Stimulated activated CD4-positive, alpha-beta T cell treated with anti-CD3 and anti-CD28 coated beads, Interleukin-2, amount 100 ng/mL, for 4 hours (primary cell): ENCODE data around the gene SHROOM3.
"Not testable (repeated sequence)": the region's sequence is repeated elsewhere in the genome, so short reads cannot be mapped to it uniquely, and the experiment has no call there.

ENCODE experiments used
- DNase-seq: peaks from one replicate; pipeline ENCODE4 v3.0.0-alpha.2; 2020; ENCODE audit warnings: low read depth

SHROOM3 gene

DNA sequence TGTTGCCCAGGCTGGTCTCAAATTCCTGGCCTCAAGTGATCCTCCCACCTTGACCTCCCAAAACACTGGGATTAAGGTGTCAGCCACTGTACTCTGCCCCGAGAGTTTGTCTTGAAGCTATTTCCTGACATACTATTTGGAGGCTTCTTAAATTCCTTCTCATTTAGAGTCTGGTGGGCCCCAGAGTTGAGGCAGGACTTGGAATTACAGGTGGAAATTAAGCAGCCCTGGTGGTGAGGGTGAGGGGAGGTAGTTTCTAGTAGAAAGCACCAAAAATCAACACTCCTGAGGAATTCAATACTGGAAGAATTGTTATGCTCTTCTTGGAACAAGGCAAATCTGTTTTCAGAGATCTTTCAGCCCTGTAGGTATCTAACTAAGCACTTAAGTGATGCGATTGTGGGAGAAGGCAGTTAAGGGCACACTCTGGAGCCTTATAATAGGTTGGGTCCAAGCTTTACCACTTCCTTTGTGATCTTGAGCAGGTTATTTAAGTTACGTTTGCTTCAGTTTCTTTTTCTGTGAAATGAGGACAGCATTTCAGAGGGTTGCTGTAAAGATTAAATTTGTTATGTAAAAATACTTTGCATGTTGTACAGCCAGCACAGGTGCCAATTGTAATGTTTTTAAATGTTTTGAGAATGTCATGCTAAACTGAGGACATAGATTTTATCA, 262.2 kb downstream of the SHROOM3 start:
- DNase-seq = no peak

DNA sequence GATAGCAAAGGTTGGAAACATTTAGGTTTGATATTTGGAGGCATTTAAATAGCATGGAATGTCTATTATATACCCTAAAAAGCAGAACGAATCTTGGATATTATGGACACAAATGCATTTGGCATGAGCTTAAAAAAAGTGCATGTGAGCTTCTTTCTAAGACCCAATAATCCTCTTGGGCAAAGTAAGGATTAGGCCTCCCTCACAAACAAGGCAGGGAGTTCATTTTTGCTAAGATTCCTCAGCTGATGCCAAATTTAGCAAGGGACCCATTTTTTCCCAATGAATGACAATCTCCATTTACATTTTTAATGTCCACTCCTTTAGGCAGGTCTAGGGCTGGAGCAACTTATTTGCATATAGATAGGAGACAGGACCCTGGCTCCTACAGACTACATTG, 263.1 kb downstream of the SHROOM3 start:
- no peak for DNase-seq

DNA sequence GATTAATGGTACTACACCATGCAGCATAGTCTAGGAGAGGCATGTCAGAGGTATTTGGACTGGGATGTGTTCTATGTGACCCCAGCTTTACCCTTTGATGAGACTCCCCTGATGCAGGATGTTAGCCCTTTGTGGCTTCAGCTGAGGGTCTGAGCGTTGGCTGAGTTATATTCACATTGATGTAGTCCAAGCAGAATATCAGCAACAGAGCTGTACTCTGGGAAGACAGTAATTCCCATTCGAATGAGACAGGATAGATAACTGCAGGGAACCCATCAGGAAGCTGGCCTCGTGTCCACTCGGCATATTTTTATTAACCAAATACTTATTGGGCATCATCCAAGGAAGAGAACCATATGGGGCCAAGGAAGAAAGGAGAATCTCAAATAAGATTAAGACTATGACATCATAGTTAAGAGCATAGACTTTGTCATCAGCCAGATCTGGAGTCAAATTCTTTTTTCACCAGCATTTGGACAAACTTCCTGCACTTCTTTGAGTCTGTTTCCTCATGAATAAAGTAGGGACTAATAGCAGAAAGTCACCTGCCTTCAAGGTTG, 264.8 kb downstream of the SHROOM3 start:
- no peak for DNase-seq

DNA sequence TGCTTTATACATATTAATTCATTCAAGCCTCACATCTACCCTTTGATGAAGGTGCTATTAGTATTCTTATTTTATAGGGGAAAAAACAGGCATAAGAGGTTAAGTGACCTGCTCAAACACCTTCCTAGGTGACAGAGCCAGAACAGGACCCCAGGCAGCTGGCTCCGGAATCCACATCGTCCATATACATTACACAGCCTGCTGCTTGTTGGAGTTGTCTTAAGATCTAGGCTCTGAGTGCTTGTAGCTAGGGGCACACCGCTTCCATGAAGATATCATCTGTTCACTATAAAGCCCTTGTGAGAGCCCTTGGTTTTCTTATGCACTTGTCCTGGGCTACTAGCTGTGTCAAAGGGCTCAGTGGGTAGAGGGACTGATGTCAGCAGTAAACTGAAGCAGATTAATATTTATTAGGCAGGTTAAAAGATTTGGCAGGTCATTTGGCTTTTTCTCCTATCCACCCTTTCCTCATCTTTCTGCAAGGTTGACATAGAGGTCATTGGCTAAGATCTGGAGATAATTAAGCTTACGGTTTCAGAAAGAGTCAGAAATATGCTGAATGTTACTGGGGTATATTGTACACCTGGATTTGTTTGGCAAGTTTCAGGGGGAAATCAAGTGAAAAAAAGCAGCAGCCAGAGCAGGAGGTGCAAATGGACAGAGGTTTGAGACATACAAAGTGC, 267.6 kb downstream of the SHROOM3 start:
- no peak for DNase-seq

DNA sequence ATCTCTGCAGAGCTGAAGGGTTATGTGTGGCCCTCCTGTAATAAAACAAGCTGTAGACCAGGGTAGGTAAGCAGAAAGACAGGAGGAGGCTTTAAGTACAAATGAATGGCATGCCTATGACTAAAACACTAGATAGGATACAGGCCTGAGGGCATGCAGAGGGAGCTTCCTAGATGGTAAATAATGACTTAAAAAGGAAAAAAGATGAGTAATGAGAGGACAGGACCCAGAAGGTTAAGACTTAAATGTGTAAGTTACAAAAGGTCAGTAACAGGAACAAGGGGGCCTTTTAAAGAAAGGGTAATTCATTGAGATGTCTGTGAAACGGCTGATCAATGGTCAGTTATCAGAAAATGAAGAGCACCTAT, 268.1 kb downstream of the SHROOM3 start:
- no peak for DNase-seq

DNA sequence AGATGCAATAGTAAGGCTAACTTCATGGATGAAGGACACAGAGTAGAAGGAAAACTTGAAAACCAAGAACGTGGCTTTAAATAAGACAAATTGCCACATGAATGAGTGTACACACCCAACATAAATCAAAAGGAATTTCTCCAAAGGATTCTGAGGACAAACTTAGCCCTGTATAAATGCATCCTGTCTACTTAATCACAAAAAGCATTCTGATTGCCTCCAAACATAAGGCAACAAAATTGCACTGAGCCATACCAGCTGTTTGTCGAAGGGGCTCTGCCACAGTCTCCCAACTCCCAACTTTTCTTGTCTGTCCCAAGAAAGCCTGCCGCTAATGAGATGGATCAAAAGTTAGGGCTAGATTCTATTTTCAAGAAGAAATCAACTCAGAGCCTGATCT, 268.6 kb downstream of the SHROOM3 start:
- no peak for DNase-seq

DNA sequence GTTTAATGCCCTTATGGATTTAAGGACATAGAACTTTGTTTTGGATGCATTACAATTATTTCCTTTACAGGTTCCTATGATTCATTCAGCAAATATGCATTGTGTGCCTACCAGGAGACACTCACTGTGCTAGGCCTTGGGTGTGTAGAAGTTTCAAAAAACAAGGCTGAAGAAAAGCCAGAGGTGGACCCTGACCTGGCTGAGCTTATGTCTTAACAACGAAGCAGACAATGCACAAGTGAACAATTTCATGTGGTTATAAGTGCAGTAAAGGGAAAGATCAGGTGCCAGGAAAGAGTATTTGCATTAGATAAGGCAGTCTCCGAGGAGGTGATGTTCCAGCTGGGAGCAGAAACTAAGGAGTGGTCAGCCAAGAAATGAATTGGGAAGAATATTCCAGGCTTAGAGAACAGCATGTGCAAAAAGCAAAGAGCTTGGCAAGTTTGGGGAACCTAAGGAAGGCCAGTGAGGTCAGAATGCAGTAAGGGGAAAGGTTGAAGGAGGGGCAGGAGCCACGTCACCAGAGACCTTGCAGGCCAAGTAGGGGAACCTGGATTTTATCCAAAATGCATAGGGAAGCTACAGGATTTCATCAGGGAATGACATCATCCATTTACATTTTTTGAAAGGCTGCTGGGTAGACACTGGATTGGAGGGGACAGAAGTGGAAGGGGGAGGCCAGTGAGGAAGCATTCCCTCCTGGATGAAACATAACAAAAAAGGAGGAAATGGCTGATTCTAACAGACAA, 269.3 kb downstream of the SHROOM3 start:
- DNase-seq = no peak

DNA sequence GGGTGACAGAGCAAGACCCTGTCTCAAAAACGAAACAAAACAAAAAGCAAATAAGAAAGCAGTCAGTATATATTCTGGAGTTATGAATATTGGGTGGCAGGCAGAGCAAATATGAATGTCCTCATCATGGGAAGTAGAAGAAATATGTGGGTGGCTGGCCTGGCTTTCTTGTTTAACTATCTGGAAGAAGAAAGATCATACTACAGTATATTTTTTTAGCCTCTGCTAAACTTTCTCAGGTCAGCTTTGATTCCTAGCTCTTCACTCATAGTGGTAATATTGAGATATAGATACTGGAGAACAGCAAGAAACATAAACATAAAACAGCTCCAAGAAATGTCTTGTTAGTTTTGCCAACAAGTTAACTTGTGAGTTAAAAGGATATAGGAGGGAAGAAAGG, 270.4 kb downstream of the SHROOM3 start:
- DNase-seq = no peak

DNA sequence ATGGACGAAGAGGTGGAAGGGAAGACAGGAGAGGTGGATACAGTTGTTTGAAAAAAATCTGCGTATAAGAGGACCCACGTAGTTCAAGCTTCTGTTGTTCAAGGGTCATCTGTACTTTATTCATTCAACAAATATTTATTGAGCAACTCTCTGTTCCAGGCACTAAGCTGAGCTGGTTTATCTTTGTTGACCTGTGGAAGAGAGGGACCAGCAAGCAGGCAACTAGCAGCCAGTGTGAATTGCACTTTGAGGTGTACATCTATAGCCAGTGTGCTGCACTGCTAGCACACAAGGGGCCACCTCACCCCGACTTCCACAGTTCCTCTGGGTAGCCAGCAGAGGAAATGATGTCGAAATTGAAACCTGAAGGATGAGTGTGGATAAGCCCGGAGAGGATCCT, 271.6 kb downstream of the SHROOM3 start:
- DNase-seq = no peak

DNA sequence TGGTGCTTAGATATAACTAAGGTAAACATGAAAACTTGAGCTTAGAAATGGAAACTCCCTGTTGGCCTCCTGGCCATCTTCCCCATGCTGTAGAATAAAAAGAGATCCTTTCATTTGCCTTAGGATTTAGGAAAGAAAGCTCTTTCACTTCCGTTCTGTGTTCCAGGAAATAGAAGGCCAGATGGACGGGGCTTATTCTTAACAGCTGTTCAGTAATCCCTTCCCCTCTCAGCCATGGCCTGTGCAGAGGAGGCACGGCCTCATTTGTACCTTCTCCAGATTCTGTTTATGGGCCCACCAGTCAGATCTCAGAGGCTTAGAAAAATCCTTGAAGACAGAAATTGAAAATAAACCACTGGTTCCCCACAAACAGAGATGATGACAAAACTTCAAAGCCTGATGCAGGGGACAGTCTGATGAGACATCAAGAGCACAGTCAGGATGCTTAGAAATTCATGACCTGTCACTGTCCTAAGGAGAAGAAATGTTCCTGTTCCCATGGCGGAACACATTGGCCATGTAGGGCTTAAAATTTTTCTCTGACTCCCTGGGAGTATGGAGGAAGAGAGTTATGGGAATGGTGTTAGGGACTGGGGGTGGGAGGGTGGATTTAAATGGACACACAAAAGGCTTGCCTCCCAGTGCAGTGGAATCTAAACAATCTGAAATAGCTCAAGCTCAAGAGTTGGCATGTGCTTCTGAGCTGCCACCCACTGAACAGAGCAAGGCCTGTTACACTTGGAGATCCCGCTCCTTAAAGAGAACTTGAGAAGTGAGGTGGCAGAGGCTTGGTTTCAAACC, 274.1 kb downstream of the SHROOM3 start:
- no peak for DNase-seq

DNA sequence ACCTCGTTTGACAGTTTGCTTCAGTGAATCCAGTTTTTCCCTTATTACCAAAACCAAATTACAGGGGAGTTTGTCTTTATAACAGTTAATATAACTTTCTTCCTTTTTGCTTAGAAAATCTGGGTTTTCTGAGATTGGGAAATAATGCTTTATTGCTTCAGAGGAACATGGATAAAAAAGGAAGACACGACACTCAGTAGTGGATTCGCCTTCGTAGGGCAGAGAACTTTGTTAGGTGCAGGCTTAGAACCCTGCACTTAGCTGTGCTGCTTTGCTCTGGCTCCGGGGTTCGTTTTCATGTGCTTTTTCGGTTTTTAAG, 274.7 kb downstream of the SHROOM3 start:
- DNase-seq = no peak

DNA sequence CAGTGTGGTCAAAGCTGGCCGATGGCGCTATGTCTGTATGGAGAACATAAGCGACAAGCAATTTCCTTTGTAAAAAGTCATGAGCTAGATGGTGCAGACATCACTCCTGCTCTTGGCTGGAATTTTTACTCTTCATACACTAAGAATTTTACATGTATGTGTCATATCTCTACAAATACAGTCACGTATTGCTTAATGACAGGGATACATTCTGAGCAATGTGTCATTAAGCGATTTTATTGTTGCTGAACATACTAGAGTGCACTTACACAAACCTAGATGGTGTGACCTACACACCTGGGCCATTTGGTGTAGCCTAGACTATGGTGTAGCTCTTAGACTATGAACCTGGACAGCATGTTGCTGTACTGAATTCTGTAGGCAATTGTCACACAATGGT, 277.5 kb downstream of the SHROOM3 start:
- no peak for DNase-seq

DNA sequence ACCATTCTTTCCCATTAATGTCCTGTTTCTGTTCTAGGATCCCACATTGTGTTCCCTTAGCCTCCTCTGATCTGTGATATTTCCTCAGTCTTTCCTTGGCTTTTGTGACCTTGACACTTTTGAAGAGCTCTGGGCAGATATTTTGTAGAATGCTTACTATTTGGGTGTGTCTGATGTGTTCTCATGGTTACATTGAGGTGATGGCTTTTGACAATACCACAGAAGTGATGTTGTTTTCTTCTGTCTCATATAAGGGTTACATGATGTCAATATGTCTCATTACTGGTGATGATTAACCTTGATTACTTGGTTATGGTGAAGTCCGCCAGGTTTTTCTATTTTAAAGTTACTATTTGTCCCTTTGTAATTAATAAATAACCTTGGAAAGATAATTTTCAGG, 279.2 kb downstream of the SHROOM3 start:
- DNase-seq = no peak

DNA sequence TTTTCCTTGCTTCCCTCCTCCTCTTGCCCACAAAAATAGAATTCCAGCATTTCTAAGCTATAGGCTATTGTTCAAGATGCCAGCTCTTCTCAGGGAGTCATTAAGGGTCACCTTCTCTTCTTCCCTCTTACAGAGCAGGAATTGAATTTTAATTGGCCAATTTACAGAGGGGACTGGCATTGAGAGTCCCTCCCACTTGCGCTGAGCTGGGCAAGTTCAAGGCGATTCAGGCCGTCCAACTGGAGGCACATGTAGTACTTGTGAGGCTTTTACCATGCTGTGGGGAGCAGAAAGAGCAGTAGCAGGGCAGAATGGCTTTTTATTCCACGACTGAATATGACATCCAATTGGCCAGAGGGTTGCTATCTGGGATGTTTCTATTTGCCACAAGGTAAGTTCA, 281.0 kb downstream of the SHROOM3 start:
- DNase-seq = no peak

DNA sequence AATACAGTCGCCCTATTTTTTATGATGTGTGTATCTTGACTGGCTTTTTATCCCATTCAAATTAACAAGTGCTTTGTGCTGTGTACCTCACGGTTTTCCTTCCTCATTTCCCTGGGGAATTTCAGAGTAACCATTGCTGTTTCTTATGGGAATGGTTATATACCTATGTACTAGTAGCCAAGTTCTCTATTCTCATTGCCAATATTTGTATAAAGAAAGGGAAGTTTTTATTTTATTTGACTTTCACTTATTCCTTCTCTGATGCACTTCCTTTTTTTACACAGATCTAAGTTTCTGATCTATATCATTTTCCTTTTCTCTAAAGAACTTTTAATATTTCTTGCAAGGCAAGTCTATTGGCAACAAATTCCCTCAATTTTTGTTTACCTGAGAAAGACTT, 281.6 kb downstream of the SHROOM3 start:
- DNase-seq = no peak

DNA sequence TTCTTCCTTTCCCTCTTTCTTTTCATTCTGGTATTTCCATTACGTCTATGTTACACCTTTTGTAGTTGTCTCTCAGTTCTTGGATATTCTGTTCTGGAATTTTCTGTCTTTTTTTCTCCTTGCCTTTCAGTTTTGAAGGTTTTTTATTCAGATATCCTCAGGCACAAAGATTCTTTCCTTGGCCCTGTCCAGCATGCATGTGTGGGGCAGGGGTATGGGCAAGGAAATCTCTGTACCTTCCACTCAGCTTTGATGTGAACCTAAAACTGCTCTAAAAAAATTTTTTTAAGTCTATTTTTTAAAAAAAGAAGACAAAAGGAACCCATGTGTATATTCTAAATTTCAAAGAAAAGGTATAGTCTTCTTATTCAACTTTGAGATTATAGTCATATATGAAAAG, 282.4 kb downstream of the SHROOM3 start:
- no peak for DNase-seq

DNA sequence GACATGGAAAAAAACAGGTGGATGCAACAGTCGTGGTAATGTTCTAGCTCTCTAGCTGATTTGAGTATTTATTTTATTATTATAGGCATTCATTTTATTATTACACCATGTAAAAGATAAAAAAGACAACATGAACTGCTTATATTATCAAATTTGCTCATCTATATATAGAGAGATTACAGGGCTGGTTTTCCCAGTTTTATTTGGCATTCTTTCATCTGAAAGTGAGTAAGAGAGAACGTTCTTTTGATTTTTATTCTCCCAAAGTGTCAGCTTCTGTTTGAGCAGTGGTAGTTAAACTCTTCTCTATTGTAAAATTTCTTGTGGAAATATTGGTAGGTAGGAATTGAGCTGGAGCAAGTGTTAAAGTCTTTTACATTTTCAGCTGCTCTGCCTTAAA, 283.0 kb downstream of the SHROOM3 start:
- no peak for DNase-seq

DNA sequence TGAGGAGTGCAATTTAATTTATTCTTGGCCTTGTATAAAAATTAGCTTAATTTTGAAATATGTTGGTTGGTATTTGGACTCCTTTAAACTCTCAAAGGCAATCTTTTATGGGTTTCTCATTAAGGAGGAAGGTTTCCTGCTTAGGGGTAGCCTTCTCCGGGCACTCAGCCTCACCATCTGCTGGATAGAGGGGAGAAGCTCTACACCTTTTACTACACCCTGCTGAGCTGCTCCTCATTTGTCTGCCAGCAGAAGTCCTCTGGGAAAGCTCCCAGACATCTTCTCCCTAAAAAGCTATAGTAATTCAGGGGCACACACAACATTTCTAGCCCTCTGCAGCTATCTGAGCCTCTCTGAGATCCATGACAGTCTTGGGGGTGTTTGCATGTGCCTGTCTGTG, 283.8 kb downstream of the SHROOM3 start:
- no peak for DNase-seq

DNA sequence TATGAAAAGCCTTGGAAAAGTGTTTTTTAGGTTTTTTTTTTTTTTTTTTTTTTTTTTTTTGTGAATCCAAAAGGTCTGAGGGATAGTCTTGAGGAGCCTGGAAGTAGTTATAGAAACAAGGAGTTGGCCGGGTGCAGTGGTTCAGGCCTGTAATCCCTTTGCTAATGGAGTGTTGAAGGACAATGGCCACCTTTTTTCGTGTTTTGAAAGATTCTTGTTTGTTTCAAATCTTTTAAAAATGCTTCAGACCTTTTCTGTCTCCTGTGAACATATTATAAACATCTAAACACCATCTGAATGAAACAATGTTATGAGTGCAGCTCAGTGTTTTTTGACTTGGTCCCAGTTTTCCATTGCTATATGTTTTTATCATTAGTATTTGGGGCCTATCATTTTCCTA, 285.1 kb downstream of the SHROOM3 start:
- DNase-seq = no peak

DNA sequence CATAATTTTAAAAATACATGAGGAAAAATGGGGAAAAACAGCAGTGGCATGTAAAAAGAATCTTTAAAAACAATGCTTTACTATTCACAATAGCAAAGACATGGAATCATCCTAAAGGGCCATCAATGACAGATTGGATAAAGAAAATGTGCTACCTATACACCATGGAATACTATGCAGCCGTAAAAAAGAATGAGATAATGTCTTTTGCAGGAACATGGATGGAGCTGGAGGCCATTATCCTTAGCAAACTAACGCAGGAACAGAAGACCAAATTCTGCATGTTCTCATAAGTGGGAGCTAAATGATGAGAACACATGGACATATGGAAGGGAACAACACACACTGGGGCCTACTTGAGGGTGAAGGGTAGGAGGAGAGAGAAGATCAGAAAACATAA, 287.1 kb downstream of the SHROOM3 start:
- not testable (repeated sequence) for DNase-seq

DNA sequence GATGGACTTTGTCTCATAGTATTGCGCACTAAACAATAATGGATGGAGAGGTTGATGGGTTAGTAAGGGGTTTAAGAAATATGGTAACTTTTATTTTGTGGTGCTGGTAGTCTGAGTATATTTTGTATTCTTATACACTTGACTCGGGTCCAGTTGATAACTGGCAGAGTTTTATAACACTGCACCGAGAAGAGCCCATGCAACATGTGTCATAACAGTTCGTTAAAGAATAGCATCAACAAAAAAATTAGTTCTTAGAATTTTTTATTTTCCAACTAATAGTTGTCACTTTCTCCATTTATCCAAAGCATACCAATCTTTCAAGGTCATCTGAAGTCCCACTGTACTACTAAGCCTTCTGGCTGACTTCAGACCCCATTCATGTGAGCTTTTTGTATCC, 287.8 kb downstream of the SHROOM3 start:
- no peak for DNase-seq

DNA sequence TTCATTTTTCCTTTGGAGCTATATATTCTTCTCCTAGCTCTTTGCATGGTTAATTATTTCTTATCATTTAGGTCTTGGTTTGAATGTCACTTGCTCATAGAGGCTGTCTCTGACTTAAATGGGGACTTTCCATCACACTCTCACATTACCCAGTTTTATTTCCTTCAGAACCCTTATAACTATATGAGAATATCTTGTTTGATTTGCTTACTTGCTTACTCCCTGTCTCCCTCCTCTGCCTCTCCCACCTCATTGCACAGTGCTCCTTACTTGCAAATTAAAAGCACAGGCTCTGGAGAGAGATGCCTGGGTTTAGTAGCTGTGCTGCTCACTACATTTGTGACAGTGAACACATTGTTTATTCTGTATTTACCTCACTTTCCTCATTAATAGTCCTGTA, 288.3 kb downstream of the SHROOM3 start:
- no peak for DNase-seq

DNA sequence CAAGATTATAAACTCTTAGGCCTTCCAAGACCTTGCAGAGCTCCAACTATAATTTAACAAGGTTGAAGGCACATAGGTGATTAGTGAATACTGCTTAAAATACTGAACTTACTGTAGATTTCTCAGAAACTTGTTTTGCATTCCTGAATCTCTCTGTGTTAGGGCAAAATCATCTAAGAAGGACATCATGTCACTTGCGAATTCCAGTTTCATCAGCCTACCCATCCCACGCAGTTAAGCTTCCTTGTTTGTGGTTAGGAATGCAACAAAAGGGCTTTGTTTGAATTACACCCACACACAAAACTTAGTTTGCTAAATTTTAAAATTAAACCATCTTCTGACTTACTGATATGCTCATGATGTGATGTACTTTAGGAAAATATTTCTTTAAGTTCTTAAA, 288.9 kb downstream of the SHROOM3 start:
- DNase-seq = no peak
